HepG2 (cell line): ENCODE measurements around the gene BLCAP. TPM values are rescaled to one million over a fixed set of nuclear protein-coding genes. Genes with fewer than 3 reads are reported as not detected.

Experiments used
- ARHGAP35 ChIP-seq: sonication (generic); formaldehyde crosslinking; IDR thresholded peaks from 2 replicates; pipeline ENCODE4 v1.9.0; 2022; ENCODE audit warnings: mild to moderate bottlenecking, inconsistent platforms, moderate library complexity, missing genetic modification reagents, borderline replicate concordance
- ATF7 ChIP-seq, 2 experiments: fragments of 450-650 bp in 1 of 2; sonication (generic) in 1 of 2; formaldehyde crosslinking in 1 of 2; IDR thresholded peaks; 2 replicates each; pipeline versions ENCODE4 v1.4.0 to v1.6.1; 2016 to 2020; ENCODE audit warnings: antibody characterized with exemption in 1 of 2, mild to moderate bottlenecking in 1 of 2, missing genetic modification reagents in 1 of 2
- BRD4 ChIP-seq: sonication (generic); formaldehyde crosslinking; IDR thresholded peaks from 2 replicates; pipeline ENCODE4 v1.4.0; 2020; ENCODE audit warnings: missing genetic modification reagents
- FLYWCH1 ChIP-seq: sonication (generic); formaldehyde crosslinking; IDR thresholded peaks from 2 replicates; pipeline ENCODE4 v1.8.1; 2023; ENCODE audit warnings: mild to moderate bottlenecking, missing genetic modification reagents
- HDAC1 ChIP-seq: sonication (generic); formaldehyde crosslinking; IDR thresholded peaks from 2 replicates; pipeline ENCODE4 v1.5.1; 2020; ENCODE audit warnings: mild to moderate bottlenecking, missing genetic modification reagents
- MIER3 ChIP-seq: IDR thresholded peaks from 2 replicates; pipeline ENCODE4 v1.6.1; 2016; ENCODE audit warnings: missing compliant biosample characterization, borderline replicate concordance
- NBN ChIP-seq: fragments of 450-650 bp; conservative IDR thresholded peaks from 2 replicates; pipeline ENCODE4 v1.6.1; 2017
- NFATC3 ChIP-seq: sonication (generic); formaldehyde crosslinking; IDR thresholded peaks from 2 replicates; pipeline ENCODE4 v1.5.1; 2020; ENCODE audit warnings: mild to moderate bottlenecking, missing genetic modification reagents
- NFYC ChIP-seq: IDR thresholded peaks from 2 replicates; pipeline ENCODE4 v1.6.1; 2016; ENCODE audit warnings: missing genetic modification reagents, missing compliant biosample characterization
- NR2F6 ChIP-seq, 2 experiments: IDR thresholded peaks; 2 replicates each; pipeline ENCODE4 v1.6.1; 2016; ENCODE audit warnings: antibody characterized with exemption in 1 of 2, mild to moderate bottlenecking in 1 of 2
- RBFOX2 ChIP-seq: fragments of 200-400 bp; formaldehyde crosslinking; IDR thresholded peaks from 2 replicates; pipeline ENCODE4 v1.6.1; 2017; ENCODE audit warnings: low read depth, mild to moderate bottlenecking, low read length
- SP1 ChIP-seq, 2 experiments: fragments of 450-650 bp in 1 of 2; sonication (generic) in 1 of 2; formaldehyde crosslinking in 1 of 2; IDR thresholded peaks; 2 replicates each; pipeline versions ENCODE4 v1.4.0 to v1.6.1; 2016 to 2020; ENCODE audit warnings: missing genetic modification reagents in 1 of 2
- SP2 ChIP-seq: sonication (generic); formaldehyde crosslinking; IDR thresholded peaks from 2 replicates; pipeline ENCODE4 v1.5.1; 2020; ENCODE audit warnings: mild to moderate bottlenecking, missing genetic modification reagents
- U2AF1 ChIP-seq: fragments of 200-400 bp; formaldehyde crosslinking; optimal IDR thresholded peaks from 2 replicates; pipeline ENCODE3; 2017; ENCODE audit warnings: mild to moderate bottlenecking, low read depth, low read length
- XBP1 ChIP-seq: sonication (generic); formaldehyde crosslinking; IDR thresholded peaks from 2 replicates; pipeline ENCODE4 v1.5.0; 2020; ENCODE audit warnings: missing genetic modification reagents
- ZFP1 ChIP-seq: IDR thresholded peaks from 2 replicates; pipeline ENCODE4 v1.6.1; 2016
- ZNF235 ChIP-seq: sonication (generic); formaldehyde crosslinking; IDR thresholded peaks from 2 replicates; pipeline ENCODE4 v1.8.1; 2023; ENCODE audit warnings: mild to moderate bottlenecking, missing genetic modification reagents, borderline replicate concordance
- ZNF431 ChIP-seq: sonication (generic); formaldehyde crosslinking; IDR thresholded peaks from 2 replicates; pipeline ENCODE4 v1.9.0; 2022; ENCODE audit warnings: missing genetic modification reagents, low read depth, mild to moderate bottlenecking, borderline replicate concordance
- ZNF850 ChIP-seq: sonication (generic); formaldehyde crosslinking; conservative IDR thresholded peaks from 2 replicates; pipeline ENCODE4 v1.9.0; 2021; ENCODE audit warnings: mild to moderate bottlenecking, missing genetic modification reagents
- polyA plus RNA-seq, 8 experiments: library from polyadenylated mRNA; depleted of rRNA in 3 of 8; stranded (reverse) in 7 of 8; unstranded in 1 of 8; fragments of >200 nt; fragmentation: Illumina TruSeq in 4 of 8; extraction: Trizol in 4 of 8; gene quantifications; 2 replicates each; pipeline versions ENCODE4 v1.2.1 to v1.2.3, GENCODE V29; 2011 to 2016; ENCODE audit warnings: low read depth in 4 of 8, missing spikeins in 1 of 8, mixed read lengths in 1 of 8; ENCODE audit not compliant: insufficient read depth in 1 of 8
- total RNA-seq, 5 experiments: library from RNA; depleted of rRNA; stranded (reverse); fragments of >200 nt; fragmentation: Illumina TruSeq; extraction: Trizol; gene quantifications; 2 replicates each; pipeline ENCODE4 v1.2.3, GENCODE V29; 2016; ENCODE audit warnings: low read depth in 1 of 5
- TF ChIP-seq, protein P1 (sequence below): sonication (generic); formaldehyde crosslinking; IDR thresholded peaks from 2 replicates; pipeline ENCODE4 v1.9.0; 2022; ENCODE audit warnings: missing genetic modification reagents, mild to moderate bottlenecking, borderline replicate concordance
- TF ChIP-seq, protein P2 (sequence below): IDR thresholded peaks from 2 replicates; pipeline ENCODE4 v1.6.1; 2016
- TF ChIP-seq, protein P3 (sequence below): sonication (generic); formaldehyde crosslinking; IDR thresholded peaks from 2 replicates; pipeline ENCODE4 v1.5.0; 2020; ENCODE audit warnings: mild to moderate bottlenecking, missing genetic modification reagents

The BLCAP gene
- total and polyA plus RNA-seq, 2 of the 13 experiments (the other 11 are each of a cell fraction or from before 2014, with no cell fraction given): 52.4 to 86.8 TPM

DNA sequence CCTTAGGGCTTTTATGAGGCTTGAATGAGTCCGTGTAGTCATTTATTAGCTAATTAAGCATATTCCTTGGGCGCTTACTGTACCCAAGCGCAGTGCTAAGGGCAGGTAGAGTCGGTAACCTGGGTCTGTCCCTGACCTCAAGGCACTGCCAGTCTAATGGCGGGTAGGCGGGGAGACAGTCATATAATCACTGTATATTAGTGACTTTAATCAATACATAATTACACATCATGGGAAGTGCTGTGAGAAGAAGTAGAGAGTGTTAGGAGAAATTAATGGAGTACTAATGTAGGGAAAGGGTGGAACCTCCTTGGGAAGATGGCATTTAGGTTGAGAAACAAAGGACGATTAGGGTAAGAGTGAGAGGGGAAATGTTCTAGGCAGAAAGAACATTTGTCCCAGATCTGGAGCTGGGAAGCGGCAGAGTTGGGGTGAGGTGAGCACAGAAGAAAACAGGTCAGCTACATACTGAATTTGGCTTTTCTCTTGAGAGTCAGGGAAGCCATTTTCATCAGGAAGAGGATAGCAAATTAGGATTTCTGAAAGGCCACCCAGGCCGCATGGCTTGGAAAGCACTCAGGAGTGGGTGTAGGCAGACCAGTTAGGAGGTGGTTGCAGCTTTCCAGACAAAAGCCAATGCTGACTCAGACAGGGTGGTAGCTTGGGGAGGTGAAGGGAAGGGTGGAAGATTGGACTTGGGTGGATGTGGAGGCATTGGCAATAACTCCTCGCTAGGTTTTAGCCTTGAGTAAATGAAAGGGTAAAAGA is 954 bp upstream of the BLCAP start (continued):
- TF ChIP-seq, protein P1, sequence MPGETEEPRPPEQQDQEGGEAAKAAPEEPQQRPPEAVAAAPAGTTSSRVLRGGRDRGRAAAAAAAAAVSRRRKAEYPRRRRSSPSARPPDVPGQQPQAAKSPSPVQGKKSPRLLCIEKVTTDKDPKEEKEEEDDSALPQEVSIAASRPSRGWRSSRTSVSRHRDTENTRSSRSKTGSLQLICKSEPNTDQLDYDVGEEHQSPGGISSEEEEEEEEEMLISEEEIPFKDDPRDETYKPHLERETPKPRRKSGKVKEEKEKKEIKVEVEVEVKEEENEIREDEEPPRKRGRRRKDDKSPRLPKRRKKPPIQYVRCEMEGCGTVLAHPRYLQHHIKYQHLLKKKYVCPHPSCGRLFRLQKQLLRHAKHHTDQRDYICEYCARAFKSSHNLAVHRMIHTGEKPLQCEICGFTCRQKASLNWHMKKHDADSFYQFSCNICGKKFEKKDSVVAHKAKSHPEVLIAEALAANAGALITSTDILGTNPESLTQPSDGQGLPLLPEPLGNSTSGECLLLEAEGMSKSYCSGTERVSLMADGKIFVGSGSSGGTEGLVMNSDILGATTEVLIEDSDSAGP: no peak
- TF ChIP-seq NR2F6 (IDR thresholded peaks at IDR 0.05) (no peak; the same call in none of the 2 replicates), NR2F6 (CRISPR knock-in tag; IDR thresholded peaks at IDR 0.05) (no peak), NBN (no peak), NFYC (CRISPR knock-in tag) (0 out of 2 replicates have a peak, but pooled peaks have one; percentile 2), XBP1 (CRISPR knock-in tag) (no peak), BRD4 (CRISPR knock-in tag) (no peak), FLYWCH1 (CRISPR knock-in tag) (no peak), NFATC3 (CRISPR knock-in tag) (no peak), ARHGAP35 (CRISPR knock-in tag) (no peak), ZNF431 (CRISPR knock-in tag) (peak; percentile 60; the same call in 1 of the 2 replicates), MIER3 (no peak), U2AF1 (no peak), ZNF850 (no peak), ZFP1 (CRISPR knock-in tag) (no peak), ZNF235 (CRISPR knock-in tag) (no peak), SP1 (IDR thresholded peaks at IDR 0.05) (no peak), SP1 (CRISPR knock-in tag; IDR thresholded peaks at IDR 0.05) (no peak), SP2 (CRISPR knock-in tag) (0 out of 2 replicates have a peak, but pooled peaks have one; percentile 38), HDAC1 (CRISPR knock-in tag) (no peak), ATF7 (IDR thresholded peaks at IDR 0.05) (no peak), ATF7 (CRISPR knock-in tag; IDR thresholded peaks at IDR 0.05) (no peak), RBFOX2 (no peak)
- TF ChIP-seq, protein P2, sequence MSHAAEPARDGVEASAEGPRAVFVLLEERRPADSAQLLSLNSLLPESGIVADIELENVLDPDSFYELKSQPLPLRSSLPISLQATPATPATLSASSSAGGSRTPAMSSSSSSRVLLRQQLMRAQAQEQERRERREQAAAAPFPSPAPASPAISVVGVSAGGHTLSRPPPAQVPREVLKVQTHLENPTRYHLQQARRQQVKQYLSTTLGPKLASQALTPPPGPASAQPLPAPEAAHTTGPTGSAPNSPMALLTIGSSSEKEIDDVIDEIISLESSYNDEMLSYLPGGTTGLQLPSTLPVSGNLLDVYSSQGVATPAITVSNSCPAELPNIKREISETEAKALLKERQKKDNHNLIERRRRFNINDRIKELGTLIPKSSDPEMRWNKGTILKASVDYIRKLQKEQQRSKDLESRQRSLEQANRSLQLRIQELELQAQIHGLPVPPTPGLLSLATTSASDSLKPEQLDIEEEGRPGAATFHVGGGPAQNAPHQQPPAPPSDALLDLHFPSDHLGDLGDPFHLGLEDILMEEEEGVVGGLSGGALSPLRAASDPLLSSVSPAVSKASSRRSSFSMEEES (CRISPR knock-in tag): no peak
- TF ChIP-seq, protein P3, sequence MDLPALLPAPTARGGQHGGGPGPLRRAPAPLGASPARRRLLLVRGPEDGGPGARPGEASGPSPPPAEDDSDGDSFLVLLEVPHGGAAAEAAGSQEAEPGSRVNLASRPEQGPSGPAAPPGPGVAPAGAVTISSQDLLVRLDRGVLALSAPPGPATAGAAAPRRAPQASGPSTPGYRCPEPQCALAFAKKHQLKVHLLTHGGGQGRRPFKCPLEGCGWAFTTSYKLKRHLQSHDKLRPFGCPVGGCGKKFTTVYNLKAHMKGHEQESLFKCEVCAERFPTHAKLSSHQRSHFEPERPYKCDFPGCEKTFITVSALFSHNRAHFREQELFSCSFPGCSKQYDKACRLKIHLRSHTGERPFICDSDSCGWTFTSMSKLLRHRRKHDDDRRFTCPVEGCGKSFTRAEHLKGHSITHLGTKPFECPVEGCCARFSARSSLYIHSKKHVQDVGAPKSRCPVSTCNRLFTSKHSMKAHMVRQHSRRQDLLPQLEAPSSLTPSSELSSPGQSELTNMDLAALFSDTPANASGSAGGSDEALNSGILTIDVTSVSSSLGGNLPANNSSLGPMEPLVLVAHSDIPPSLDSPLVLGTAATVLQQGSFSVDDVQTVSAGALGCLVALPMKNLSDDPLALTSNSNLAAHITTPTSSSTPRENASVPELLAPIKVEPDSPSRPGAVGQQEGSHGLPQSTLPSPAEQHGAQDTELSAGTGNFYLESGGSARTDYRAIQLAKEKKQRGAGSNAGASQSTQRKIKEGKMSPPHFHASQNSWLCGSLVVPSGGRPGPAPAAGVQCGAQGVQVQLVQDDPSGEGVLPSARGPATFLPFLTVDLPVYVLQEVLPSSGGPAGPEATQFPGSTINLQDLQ (CRISPR knock-in tag): peak; percentile 42; the same call in 1 of the 2 replicates
